ENCODE measurements around the gene POLE3. TPM values are rescaled to one million over a fixed set of nuclear protein-coding genes. Genes with fewer than 3 reads are reported as not detected.

POLE3 gene
- total RNA-seq, 4 donors from 2014 or later = 4.2 to 58.7 (median 24.4) TPM

DNA sequence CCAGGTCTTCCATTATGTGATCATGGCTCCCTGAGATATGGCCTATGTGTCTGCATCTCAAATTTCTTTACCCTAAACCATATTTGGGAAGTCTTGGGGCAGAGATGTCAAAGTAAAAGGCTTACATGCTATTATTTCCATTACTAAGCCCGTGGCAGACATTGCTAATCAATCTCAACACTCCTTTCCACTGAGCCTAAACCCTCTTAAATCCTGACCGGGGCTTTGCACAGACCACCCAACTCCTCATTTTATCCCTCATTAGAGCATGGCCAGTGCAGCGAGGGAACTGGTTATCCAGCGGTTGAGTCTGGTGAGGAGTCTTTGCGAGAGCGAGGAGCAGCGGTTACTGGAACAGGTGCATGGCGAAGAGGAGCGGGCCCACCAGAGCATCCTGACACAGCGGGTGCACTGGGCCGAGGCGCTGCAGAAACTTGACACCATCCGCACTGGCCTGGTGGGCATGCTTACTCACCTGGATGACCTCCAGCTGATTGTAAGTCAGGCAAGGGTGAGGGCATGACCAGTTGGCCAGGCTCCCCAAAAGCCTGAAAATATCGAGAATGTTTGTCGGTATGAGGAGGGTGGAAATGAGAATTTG is 50.1 kb downstream of the POLE3 start:
- DNase-seq = no peak
- H3K27me3 ChIP-seq = no peaks in the 10 kb centered on the region
- no peaks in the 10 kb centered on the region for H3K9me3 ChIP-seq

DNA sequence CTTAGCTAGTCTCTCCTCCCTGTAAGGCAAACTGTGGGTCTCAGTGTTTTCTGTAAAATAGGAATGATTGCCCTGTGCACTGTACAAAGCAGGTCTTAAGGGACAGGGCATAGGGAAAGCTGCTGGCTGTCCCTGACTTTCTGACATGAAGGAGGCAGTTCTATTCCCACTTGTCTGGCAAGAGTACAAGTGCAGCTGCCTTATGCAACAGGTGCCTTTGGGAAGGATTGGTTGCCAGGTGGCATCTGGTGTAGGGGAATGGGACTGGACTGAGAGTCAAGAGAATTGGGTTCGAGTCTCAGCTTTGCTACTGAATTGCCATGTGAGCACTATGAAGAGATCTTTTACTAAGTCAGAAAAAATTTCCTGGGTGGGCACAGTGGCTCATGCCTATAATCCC is 51.1 kb downstream of the POLE3 start:
- no peaks in the 10 kb centered on the region for H3K36me3 ChIP-seq
- intact Hi-C loops (cut with DNase I; ENCODE audit: low total_unique reads) (no loop called here), in situ Hi-C loops (cut with MboI; ENCODE audit: low pct_ligation_motif_present in 1 of 4, low pct_unique_long_range_greater_than_20kb in 1 of 4, low sequenced_read_pairs in 3 of 4) (no loop called here)
- WGBS, 2 donors (ENCODE audit: low coverage in 1 of 2) = 89% methylated on average over 1 of the region's 1 CpG; no CpG with 5 or more reads in 1 of the 2 donors
- no peaks in the 10 kb centered on the region for H3K4me1 ChIP-seq
- H3K4me3 ChIP-seq = no peak overlapping the region
- H3K9me3 ChIP-seq = no peaks in the 10 kb centered on the region
- TF ChIP-seq POLR2A (IDR thresholded peaks at IDR 0.05) (no peak), POLR2AphosphoS5 (IDR thresholded peaks at IDR 0.05) (no peak), EP300 (IDR thresholded peaks at IDR 0.05; ENCODE audit: low read depth) (no peak)
- TF ChIP-seq, protein P1, sequence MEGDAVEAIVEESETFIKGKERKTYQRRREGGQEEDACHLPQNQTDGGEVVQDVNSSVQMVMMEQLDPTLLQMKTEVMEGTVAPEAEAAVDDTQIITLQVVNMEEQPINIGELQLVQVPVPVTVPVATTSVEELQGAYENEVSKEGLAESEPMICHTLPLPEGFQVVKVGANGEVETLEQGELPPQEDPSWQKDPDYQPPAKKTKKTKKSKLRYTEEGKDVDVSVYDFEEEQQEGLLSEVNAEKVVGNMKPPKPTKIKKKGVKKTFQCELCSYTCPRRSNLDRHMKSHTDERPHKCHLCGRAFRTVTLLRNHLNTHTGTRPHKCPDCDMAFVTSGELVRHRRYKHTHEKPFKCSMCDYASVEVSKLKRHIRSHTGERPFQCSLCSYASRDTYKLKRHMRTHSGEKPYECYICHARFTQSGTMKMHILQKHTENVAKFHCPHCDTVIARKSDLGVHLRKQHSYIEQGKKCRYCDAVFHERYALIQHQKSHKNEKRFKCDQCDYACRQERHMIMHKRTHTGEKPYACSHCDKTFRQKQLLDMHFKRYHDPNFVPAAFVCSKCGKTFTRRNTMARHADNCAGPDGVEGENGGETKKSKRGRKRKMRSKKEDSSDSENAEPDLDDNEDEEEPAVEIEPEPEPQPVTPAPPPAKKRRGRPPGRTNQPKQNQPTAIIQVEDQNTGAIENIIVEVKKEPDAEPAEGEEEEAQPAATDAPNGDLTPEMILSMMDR (IDR thresholded peaks at IDR 0.05) = no peak
- no peak for DNase-seq
- H3K27me3 ChIP-seq = no peaks in the 10 kb centered on the region
- no peak overlapping the region for H3K27ac ChIP-seq

More for the DNA sequence above, 50.1 kb downstream of the POLE3 start:
- Histone ChIP-seq H3K4me1 (no peaks in the 10 kb centered on the region), H3K27ac (no peak overlapping the region), H3K4me3 (no peak overlapping the region), H3K36me3 (no peaks in the 10 kb centered on the region)
- 85 to 93% methylated on average over 2 to 15 of the region's 15 CpGs for WGBS, 2 donors (ENCODE audit: low coverage in 1 of 2)
- intact Hi-C loops (cut with DNase I; ENCODE audit: low total_unique reads) (no loop called here), in situ Hi-C loops (cut with MboI; ENCODE audit: low pct_ligation_motif_present in 1 of 4, low pct_unique_long_range_greater_than_20kb in 1 of 4, low sequenced_read_pairs in 3 of 4) (no loop called here)
- TF ChIP-seq POLR2AphosphoS5 (IDR thresholded peaks at IDR 0.05) (no peak), POLR2A (IDR thresholded peaks at IDR 0.05) (no peak)

Other genes starting within 250 kb of the POLE3 start
- 10 to 100 TPM; 21.4 to 33.8 (median 23.3) TPM for gene FKBP15, start 189.4 kb downstream of the POLE3 start, total RNA-seq
- gene SLC31A1, start 189.1 kb downstream of the POLE3 start, total RNA-seq = 10 to 100 TPM in 2 of 4 donors, 1 to 10 TPM in 2; 5.8 to 36.2 (median 15.4) TPM
- gene CDC26, start 135.1 kb downstream of the POLE3 start, total RNA-seq = 10 to 100 TPM; 15.7 to 43.8 (median 30.8) TPM
- 10 to 100 TPM in 2 of 4 donors, 1 to 10 TPM in 2; 5.0 to 13.7 (median 9.6) TPM for gene PRPF4, start 135.0 kb downstream of the POLE3 start, total RNA-seq
- under 1 TPM in 2 of 4 donors, not detected in 2; 0.14 to 0.95 TPM for gene RNF183, start 107.3 kb downstream of the POLE3 start, total RNA-seq
- gene WDR31, start 70.4 kb downstream of the POLE3 start, total RNA-seq = 1 to 10 TPM in 3 of 4 donors, under 1 TPM in 1; 0.60 to 3.0 (median 1.6) TPM
- 10 to 100 TPM in 3 of 4 donors, 1 to 10 TPM in 1; 9.0 to 36.8 (median 26.8) TPM for gene BSPRY, start 61.1 kb downstream of the POLE3 start, total RNA-seq
- 100 to 1,000 TPM; 156 to 269 (median 237) TPM for gene HDHD3, start 33.7 kb downstream of the POLE3 start, total RNA-seq
- 100 to 1,000 TPM in 1 of 4 donors, 10 to 100 TPM in 3; 18.5 to 107 (median 63.0) TPM for gene ALAD, start 9.4 kb downstream of the POLE3 start, total RNA-seq
- gene C9orf43, start 72 bp upstream of the POLE3 start, total RNA-seq = under 1 TPM in 1 of 4 donors, not detected in 3; 0.75 TPM
- 100 to 1,000 TPM in 1 of 4 donors, 10 to 100 TPM in 3; 62.7 to 150 (median 80.9) TPM for gene RGS3, start 53.1 kb upstream of the POLE3 start, total RNA-seq